ENCODE results near the gene SSH2. TPM values are rescaled to one million over a fixed set of nuclear protein-coding genes. Genes with fewer than 3 reads are reported as not detected.

Gene SSH2
- polyA plus RNA-seq, 3 donors, result 31.9 to 66.6 (median 54.0) TPM

GRCh38 chr17:29758255-29758654 lies 171.8 kb downstream of the SSH2 start:
- WGBS (ENCODE audit: insufficient coverage), result no CpG with 5 or more reads among the region's 2 CpGs
- peaks cover 30% of the 10 kb centered on the region for H3K4me1 Mint-ChIP-seq
- no peaks in the 10 kb centered on the region for H3K27me3 ChIP-seq (ENCODE audit: control insufficient read depth in 2 of 2, insufficient read depth in 2 of 2, low read length in 2 of 2)
- peaks cover 17 to 35% of the 10 kb centered on the region in 2 donors for H3K36me3 ChIP-seq (replicated peaks in 1 of 2; ENCODE audit: control insufficient read depth in 1 of 2, insufficient read depth in 2 of 2, low read length in 2 of 2)
- peak overlapping the region in 1 of 2 donors; percentile 90 for H3K27ac ChIP-seq (ENCODE audit: low read depth in 1 of 2, low read length in 2 of 2)
- no peak for DNase-seq
- H3K4me1 ChIP-seq (ENCODE audit: control insufficient read depth in 1 of 2, insufficient read depth in 2 of 2, low read length in 2 of 2), result peaks cover 27 to 40% of the 10 kb centered on the region in 2 donors
- H4K20me1 ChIP-seq (ENCODE audit: insufficient read depth, low read length), result peaks cover 74% of the 10 kb centered on the region
- H3K36me3 Mint-ChIP-seq, result peaks cover 15 to 41% of the 10 kb centered on the region in 2 donors
- H3K79me2 ChIP-seq (ENCODE audit: insufficient read depth, low read length), result peaks cover 80% of the 10 kb centered on the region
- H3K4me2 ChIP-seq (replicated peaks; ENCODE audit: extremely low read depth, low read length, poor library complexity, severe bottlenecking), result peak overlapping the region; percentile 94
- peak overlapping the region; percentile 78 to 100 (median 98) for H3K4me3 ChIP-seq (replicated peaks in 1 of 3; ENCODE audit: low read depth in 2 of 3, low read length in 3 of 3)
- intact Hi-C loops (cut with micrococcal nuclease), result no loop called here
- no peaks in the 10 kb centered on the region for H3K9me3 Mint-ChIP-seq
- H3K27ac Mint-ChIP-seq, result peak overlapping the region in 4 of 7 donors; percentile 18 to 92 (median 87)
- no peak for TF ChIP-seq CTCF (IDR thresholded peaks at IDR 0.05)
- H3K9ac ChIP-seq (ENCODE audit: insufficient read depth, low read length, poor library complexity, severe bottlenecking), result peak overlapping the region; percentile 83
- H3K4me3 Mint-ChIP-seq, result peak overlapping the region; percentile 72 to 93
- H2AFZ ChIP-seq (ENCODE audit: insufficient read depth, low read depth, low read length, poor library complexity, severe bottlenecking), result no peak overlapping the region
- H3K27me3 Mint-ChIP-seq (ENCODE audit: low read depth in 3 of 3), result peaks cover 0 to 1% (median 0%) of the 10 kb centered on the region in 3 donors
- H3K9me3 ChIP-seq (replicated peaks in 1 of 2; ENCODE audit: control insufficient read depth in 1 of 2, insufficient read depth in 1 of 2, low read length in 2 of 2), result no peaks in the 10 kb centered on the region

GRCh38 chr17:29757788-29758187 lies 172.2 kb downstream of the SSH2 start:
- H3K4me3 ChIP-seq (replicated peaks in 1 of 3; ENCODE audit: low read depth in 2 of 3, low read length in 3 of 3), result peak overlapping the region; percentile 78 to 100 (median 98)
- no peak for DNase-seq
- intact Hi-C loops (cut with micrococcal nuclease), result no loop called here
- peak overlapping the region; percentile 83 for H3K9ac ChIP-seq (ENCODE audit: insufficient read depth, low read length, poor library complexity, severe bottlenecking)
- peak overlapping the region; percentile 94 for H3K4me2 ChIP-seq (replicated peaks; ENCODE audit: extremely low read depth, low read length, poor library complexity, severe bottlenecking)
- H3K27me3 ChIP-seq (ENCODE audit: control insufficient read depth in 2 of 2, insufficient read depth in 2 of 2, low read length in 2 of 2), result no peaks in the 10 kb centered on the region
- peaks cover 85% of the 10 kb centered on the region for H3K79me2 ChIP-seq (ENCODE audit: insufficient read depth, low read length)
- H3K36me3 Mint-ChIP-seq, result peaks cover 20 to 46% of the 10 kb centered on the region in 2 donors
- no CpG with 5 or more reads among the region's 4 CpGs for WGBS (ENCODE audit: insufficient coverage)
- H3K9me3 Mint-ChIP-seq, result no peaks in the 10 kb centered on the region
- H3K27ac Mint-ChIP-seq, result peak overlapping the region in 6 of 7 donors; percentile 77 to 92 (median 86)
- H3K27ac ChIP-seq (ENCODE audit: low read depth in 1 of 2, low read length in 2 of 2), result peak overlapping the region; percentile 20 to 90
- TF ChIP-seq CTCF (IDR thresholded peaks at IDR 0.05), result no peak
- peaks cover 22 to 40% of the 10 kb centered on the region in 2 donors for H3K36me3 ChIP-seq (replicated peaks in 1 of 2; ENCODE audit: control insufficient read depth in 1 of 2, insufficient read depth in 2 of 2, low read length in 2 of 2)
- H3K9me3 ChIP-seq (replicated peaks in 1 of 2; ENCODE audit: control insufficient read depth in 1 of 2, insufficient read depth in 1 of 2, low read length in 2 of 2), result no peaks in the 10 kb centered on the region
- peaks cover 30% of the 10 kb centered on the region for H3K4me1 Mint-ChIP-seq
- H3K27me3 Mint-ChIP-seq (ENCODE audit: low read depth in 3 of 3), result peaks cover 0 to 1% (median 0%) of the 10 kb centered on the region in 3 donors
- peak overlapping the region; percentile 72 to 93 for H3K4me3 Mint-ChIP-seq
- H4K20me1 ChIP-seq (ENCODE audit: insufficient read depth, low read length), result peaks cover 79% of the 10 kb centered on the region
- H2AFZ ChIP-seq (ENCODE audit: insufficient read depth, low read depth, low read length, poor library complexity, severe bottlenecking), result no peak overlapping the region
- H3K4me1 ChIP-seq (ENCODE audit: control insufficient read depth in 1 of 2, insufficient read depth in 2 of 2, low read length in 2 of 2), result peaks cover 27 to 40% of the 10 kb centered on the region in 2 donors
